ENCODE data around the gene CPLANE1.
"Not testable (repeated sequence)": the region's sequence is repeated elsewhere in the genome, so short reads cannot be mapped to it uniquely, and the experiment has no call there.

DNA sequence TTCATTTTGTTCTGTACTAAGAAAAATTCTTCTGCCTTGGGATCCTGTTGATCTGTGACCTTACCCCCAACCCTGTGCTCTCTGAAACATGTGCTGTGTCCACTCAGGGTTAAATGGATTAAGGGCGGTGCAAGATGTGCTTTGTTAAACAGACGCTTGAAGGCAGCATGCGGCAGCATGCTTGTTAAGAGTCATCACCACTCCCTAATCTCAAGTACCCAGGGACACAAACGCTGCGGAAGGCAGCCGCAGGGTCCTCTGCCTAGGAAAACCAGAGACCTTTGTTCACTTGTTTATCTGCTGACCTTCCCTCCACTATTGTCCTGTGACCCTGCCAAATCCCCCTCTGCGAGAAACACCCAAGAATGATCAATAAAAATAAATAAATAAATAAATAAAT is 47.1 kb upstream of the CPLANE1 start:
- not testable (repeated sequence) for TF ChIP-seq EZH2 (IDR thresholded peaks at IDR 0.05; ENCODE audit: borderline replicate concordance, low read length)
- TF ChIP-seq, protein P1, sequence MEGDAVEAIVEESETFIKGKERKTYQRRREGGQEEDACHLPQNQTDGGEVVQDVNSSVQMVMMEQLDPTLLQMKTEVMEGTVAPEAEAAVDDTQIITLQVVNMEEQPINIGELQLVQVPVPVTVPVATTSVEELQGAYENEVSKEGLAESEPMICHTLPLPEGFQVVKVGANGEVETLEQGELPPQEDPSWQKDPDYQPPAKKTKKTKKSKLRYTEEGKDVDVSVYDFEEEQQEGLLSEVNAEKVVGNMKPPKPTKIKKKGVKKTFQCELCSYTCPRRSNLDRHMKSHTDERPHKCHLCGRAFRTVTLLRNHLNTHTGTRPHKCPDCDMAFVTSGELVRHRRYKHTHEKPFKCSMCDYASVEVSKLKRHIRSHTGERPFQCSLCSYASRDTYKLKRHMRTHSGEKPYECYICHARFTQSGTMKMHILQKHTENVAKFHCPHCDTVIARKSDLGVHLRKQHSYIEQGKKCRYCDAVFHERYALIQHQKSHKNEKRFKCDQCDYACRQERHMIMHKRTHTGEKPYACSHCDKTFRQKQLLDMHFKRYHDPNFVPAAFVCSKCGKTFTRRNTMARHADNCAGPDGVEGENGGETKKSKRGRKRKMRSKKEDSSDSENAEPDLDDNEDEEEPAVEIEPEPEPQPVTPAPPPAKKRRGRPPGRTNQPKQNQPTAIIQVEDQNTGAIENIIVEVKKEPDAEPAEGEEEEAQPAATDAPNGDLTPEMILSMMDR (conservative IDR thresholded peaks at IDR 0.05 in 1 of 2, IDR thresholded peaks at IDR 0.05 in 1 of 2; ENCODE audit: extremely low read depth in 1 of 2, insufficient read depth in 1 of 2, low read depth in 1 of 2, low read length in 2 of 2): not testable (repeated sequence)

All from mammary epithelial cell (primary cell).